ENCODE data around the gene TAF5L. TPM values are rescaled to one million over a fixed set of nuclear protein-coding genes. Genes with fewer than 3 reads are reported as not detected.

TAF5L gene
- total and polyA plus RNA-seq, 2 of the 13 experiments (the other 11 are each of a cell fraction or from before 2014, with no cell fraction given): 10.8 to 18.2 TPM

DNA sequence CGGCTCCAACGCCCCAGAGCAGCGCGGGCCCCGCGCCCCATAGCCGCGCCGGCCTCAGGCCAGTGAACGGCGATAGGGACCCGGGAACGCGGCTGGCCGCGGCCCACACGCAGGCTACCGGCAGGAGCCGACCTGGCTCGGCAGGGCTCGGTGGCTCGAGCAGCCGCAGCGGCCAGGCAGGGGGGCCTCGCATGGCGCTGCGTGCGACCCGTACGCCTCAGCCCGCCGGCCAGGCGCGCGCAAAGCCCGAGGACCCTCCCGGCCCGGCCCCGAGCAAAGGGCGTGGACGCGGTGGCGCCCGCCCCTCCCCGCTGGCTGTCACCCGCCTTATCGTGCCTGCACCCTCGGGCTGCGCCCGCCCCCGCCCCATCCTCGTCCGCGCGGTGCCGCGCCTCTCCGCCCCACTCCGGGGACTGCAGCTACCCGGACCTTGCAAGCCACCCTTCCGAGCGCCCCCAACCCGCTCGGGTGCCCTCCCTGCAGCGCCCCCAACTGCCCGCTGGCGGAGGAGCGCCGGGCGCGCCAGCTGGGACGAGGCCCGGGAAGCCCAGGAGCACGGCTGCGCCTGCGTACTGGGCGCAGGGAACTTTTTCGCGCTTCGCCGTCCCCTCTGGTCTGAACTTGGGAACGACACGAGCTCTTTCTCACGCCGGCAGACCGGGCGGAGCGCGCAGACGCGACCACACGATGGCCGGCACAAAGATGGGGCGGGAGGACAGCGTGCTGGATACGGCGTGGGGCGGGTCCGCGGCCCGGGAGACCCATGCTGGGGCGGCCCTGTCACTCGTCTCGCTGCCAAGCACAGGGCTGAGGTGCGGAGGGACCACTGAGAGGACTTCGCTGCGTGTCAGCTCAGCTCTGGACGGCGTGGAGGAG is 67.2 kb downstream of the TAF5L start, which contains the start of gene ABCB10 (continued):
- TF ChIP-seq, protein P1, sequence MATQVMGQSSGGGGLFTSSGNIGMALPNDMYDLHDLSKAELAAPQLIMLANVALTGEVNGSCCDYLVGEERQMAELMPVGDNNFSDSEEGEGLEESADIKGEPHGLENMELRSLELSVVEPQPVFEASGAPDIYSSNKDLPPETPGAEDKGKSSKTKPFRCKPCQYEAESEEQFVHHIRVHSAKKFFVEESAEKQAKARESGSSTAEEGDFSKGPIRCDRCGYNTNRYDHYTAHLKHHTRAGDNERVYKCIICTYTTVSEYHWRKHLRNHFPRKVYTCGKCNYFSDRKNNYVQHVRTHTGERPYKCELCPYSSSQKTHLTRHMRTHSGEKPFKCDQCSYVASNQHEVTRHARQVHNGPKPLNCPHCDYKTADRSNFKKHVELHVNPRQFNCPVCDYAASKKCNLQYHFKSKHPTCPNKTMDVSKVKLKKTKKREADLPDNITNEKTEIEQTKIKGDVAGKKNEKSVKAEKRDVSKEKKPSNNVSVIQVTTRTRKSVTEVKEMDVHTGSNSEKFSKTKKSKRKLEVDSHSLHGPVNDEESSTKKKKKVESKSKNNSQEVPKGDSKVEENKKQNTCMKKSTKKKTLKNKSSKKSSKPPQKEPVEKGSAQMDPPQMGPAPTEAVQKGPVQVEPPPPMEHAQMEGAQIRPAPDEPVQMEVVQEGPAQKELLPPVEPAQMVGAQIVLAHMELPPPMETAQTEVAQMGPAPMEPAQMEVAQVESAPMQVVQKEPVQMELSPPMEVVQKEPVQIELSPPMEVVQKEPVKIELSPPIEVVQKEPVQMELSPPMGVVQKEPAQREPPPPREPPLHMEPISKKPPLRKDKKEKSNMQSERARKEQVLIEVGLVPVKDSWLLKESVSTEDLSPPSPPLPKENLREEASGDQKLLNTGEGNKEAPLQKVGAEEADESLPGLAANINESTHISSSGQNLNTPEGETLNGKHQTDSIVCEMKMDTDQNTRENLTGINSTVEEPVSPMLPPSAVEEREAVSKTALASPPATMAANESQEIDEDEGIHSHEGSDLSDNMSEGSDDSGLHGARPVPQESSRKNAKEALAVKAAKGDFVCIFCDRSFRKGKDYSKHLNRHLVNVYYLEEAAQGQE (IDR thresholded peaks at IDR 0.05; ENCODE audit: borderline replicate concordance in 1 of 2, low read depth in 1 of 2, low read length in 2 of 2): no peak; a peak in 1 of 4 replicates
- peak; percentile 87 for TF ChIP-seq HNRNPK (IDR thresholded peaks at IDR 0.05; ENCODE audit: low read depth, low read length, poor library complexity, severe bottlenecking)
- TF ChIP-seq ZNF24 (IDR thresholded peaks at IDR 0.05): no peak
- TF ChIP-seq, protein P2, sequence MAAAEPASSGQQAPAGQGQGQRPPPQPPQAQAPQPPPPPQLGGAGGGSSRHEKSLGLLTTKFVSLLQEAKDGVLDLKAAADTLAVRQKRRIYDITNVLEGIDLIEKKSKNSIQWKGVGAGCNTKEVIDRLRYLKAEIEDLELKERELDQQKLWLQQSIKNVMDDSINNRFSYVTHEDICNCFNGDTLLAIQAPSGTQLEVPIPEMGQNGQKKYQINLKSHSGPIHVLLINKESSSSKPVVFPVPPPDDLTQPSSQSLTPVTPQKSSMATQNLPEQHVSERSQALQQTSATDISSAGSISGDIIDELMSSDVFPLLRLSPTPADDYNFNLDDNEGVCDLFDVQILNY (CRISPR knock-in tag; conservative IDR thresholded peaks at IDR 0.05): no peak
- no peak for TF ChIP-seq MAFG (CRISPR knock-in tag; IDR thresholded peaks at IDR 0.05)
- TF ChIP-seq ZNF501 (CRISPR knock-in tag; IDR thresholded peaks at IDR 0.05): peak; percentile 96
- peak; percentile 89 for TF ChIP-seq ZNF564 (CRISPR knock-in tag; IDR thresholded peaks at IDR 0.05)
- no peak for TF ChIP-seq ZNF256 (CRISPR knock-in tag; conservative IDR thresholded peaks at IDR 0.05)
- no peak for TF ChIP-seq ZNF460 (CRISPR knock-in tag; IDR thresholded peaks at IDR 0.05; ENCODE audit: borderline replicate concordance)
- TF ChIP-seq CREB1 (IDR thresholded peaks at IDR 0.05): peak; percentile 49; the same call in 1 of the 2 replicates
- no peak for TF ChIP-seq CREB1 (CRISPR knock-in tag; IDR thresholded peaks at IDR 0.05)
- TF ChIP-seq ZBTB7A (CRISPR knock-in tag; IDR thresholded peaks at IDR 0.05): peak; percentile 90; the same call in 1 of the 2 replicates
- no peak for TF ChIP-seq ZMYM2 (CRISPR knock-in tag; IDR thresholded peaks at IDR 0.05)
- TF ChIP-seq ZNF773 (CRISPR knock-in tag; IDR thresholded peaks at IDR 0.05; ENCODE audit: borderline replicate concordance): no peak; the same call in 1 of the 2 replicates
- TF ChIP-seq HNF4A (CRISPR knock-in tag; IDR thresholded peaks at IDR 0.05): peak; percentile 48
- TF ChIP-seq EZH2 (conservative IDR thresholded peaks at IDR 0.05; ENCODE audit: low read depth, low read length): no peak
- TF ChIP-seq ZNF292 (CRISPR knock-in tag; IDR thresholded peaks at IDR 0.05; ENCODE audit: borderline replicate concordance, low read depth): peak; percentile 87
- TF ChIP-seq ADNP (CRISPR knock-in tag; IDR thresholded peaks at IDR 0.05): peak; percentile 46; the same call in 1 of the 2 replicates
- no peak for TF ChIP-seq ZNF7 (CRISPR knock-in tag; IDR thresholded peaks at IDR 0.05)
- peak; percentile 85 for TF ChIP-seq ZNF883 (CRISPR knock-in tag; IDR thresholded peaks at IDR 0.05; ENCODE audit: not compliant biosample characterization)
- TF ChIP-seq, protein P3, sequence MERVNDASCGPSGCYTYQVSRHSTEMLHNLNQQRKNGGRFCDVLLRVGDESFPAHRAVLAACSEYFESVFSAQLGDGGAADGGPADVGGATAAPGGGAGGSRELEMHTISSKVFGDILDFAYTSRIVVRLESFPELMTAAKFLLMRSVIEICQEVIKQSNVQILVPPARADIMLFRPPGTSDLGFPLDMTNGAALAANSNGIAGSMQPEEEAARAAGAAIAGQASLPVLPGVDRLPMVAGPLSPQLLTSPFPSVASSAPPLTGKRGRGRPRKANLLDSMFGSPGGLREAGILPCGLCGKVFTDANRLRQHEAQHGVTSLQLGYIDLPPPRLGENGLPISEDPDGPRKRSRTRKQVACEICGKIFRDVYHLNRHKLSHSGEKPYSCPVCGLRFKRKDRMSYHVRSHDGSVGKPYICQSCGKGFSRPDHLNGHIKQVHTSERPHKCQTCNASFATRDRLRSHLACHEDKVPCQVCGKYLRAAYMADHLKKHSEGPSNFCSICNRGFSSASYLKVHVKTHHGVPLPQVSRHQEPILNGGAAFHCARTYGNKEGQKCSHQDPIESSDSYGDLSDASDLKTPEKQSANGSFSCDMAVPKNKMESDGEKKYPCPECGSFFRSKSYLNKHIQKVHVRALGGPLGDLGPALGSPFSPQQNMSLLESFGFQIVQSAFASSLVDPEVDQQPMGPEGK (CRISPR knock-in tag; IDR thresholded peaks at IDR 0.05): peak; percentile 91
- TF ChIP-seq, protein P4, sequence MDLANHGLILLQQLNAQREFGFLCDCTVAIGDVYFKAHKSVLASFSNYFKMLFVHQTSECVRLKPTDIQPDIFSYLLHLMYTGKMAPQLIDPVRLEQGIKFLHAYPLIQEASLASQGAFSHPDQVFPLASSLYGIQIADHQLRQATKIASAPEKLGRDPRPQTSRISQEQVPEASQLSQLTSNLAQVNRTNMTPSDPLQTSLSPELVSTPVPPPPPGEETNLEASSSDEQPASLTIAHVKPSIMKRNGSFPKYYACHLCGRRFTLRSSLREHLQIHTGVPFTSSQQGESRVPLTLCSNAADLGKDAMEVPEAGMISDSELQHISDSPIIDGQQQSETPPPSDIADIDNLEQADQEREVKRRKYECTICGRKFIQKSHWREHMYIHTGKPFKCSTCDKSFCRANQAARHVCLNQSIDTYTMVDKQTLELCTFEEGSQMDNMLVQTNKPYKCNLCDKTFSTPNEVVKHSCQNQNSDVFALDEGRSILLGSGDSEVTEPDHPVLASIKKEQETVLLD (CRISPR knock-in tag; IDR thresholded peaks at IDR 0.05; ENCODE audit: low read depth): peak; percentile 92
